Inflammatory macrophage (primary cell): Measurements from ENCODE around the gene ATF7.
"Not testable (repeated sequence)": the region's sequence is repeated elsewhere in the genome, so short reads cannot be mapped to it uniquely, and the experiment has no call there.

ENCODE experiments used
- DNase-seq, 2 donors: peaks; one replicate each; pipeline ENCODE4 v3.0.0-alpha.2; 2020 to 2022
- total RNA-seq, 18 experiments: gene quantifications; one replicate each; lab custom pipeline; 2026; ENCODE audit warnings: mixed read lengths in 6 of 18, inconsistent platforms in 2 of 18; lab: John Stamatoyannopoulos, UW

ATF7 gene
- total RNA-seq, result 3.4 to 37.4 (median 6.1) reads per million in 18 experiments

GRCh38 chr12:53625946-53626701 lies at the start of gene ATF7:
TSS of gene ATF7 (minus strand) at chr12:53626382. CDS start at chr12:53601000, 25,382 bp downstream.
- peak; percentile 97 to 98 for DNase-seq

DNA sequence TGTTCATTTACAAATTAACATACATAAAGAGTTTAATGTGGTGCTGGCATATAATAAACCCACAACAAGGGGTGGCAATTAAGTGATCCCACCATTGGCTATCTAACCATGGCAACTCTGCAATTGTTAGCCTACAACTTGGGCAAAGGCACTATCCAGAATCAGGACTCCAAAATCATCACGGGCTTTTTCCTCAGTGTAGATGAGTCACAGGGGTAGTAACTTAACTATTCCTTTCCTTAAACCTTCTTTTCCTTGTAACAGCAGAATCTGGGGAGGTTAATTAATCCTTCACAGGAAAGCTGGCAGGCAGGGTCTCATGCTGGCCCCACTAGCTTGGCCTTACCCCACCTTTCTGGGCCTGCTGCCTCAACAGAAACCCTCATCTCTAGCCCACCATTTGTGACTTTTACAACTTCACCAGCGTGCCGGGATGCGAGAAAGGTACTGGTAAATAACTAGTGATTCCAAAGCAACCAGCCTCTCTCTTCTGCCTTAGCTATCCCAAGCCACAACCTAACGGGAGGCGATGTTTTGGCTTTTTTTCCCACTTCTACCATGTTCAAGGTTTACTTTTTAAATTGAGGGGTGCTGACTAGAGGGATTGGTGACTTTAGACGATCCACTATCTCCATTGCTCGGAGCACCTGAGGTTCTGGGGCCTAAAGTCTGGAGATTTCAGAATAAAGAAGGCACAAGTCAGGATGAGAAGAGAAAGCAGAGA lies 49.0 kb upstream of the ATF7 start:
- DNase-seq, result no peak

GRCh38 chr12:53670971-53671370 lies 44.8 kb upstream of the ATF7 start:
- DNase-seq, result no peak

GRCh38 chr12:53670308-53670707 lies 44.1 kb upstream of the ATF7 start:
- no peak for DNase-seq

- DNase-seq, result no peak
Measured at GRCh38 chr12:53667080-53667479, 40.9 kb upstream of the ATF7 start.

- DNase-seq, result no peak
Measured at GRCh38 chr12:53664936-53665335, 38.8 kb upstream of the ATF7 start.

DNA sequence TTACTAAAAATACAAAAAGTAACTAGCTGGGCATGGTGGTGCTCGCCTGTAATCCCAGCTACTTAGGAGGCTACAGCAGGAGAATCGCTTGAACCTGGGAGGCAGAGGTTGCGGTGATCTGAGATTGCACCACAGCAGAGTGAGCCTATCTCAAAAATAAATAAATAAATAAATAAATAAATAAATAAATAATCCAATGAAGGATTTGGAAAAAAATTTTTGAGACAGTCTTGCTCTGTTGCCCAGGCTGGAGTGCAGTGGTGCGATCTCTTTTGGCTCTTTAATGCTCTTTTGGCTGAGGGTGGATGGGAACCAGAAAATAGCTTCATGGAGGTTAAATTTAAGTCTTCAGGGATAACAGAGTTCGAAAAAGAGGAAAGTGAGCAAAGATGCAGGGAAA lies 38.0 kb upstream of the ATF7 start:
- no peak for DNase-seq

DNA sequence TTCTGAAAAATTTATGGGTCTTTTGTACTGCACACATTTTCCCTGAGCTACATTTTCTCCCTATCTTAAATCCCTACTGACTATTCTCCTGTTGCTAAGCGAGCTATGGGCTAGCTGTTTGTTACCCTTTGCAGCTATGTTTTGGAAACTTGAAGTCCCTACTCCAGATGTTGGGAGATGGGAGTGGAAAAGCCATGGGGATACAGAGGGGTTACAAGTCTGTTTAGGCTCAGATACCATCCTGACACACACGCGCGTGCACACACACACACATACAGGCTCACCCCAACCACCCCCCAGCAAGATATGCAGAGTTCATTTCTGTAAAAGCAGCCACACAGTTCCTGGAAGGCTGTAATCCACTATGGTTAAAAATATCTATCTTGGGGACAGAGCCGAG lies 33.9 kb upstream of the ATF7 start:
- no peak for DNase-seq

GRCh38 chr12:53659571-53659981 lies 33.4 kb upstream of the ATF7 start:
- no peak for DNase-seq

DNA sequence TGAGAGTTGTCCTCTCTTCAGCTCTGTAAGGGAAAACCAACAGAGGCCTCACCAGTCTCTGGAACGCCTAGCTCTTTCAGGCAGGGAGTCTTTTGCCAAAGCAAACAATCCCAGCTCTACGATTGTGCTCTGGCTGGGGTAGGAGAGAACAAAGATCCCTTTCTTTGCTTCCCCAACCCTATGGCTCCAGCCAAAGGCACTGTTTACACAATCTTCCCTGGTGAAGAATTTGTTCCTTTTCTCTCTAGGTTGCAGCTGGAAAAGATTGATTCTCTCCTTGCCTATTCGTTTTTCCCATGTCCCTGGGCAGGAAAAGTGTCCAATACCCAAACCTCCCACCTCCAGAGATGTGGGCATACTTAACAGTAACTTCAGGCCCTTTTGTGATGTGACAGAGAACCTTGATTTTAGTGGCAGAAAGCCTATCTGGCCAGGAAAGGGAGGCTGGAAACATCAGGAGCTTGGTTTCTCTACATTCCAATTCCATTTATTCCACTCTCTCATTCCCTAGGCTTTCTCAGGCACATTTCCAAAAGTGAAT lies 32.9 kb upstream of the ATF7 start:
- DNase-seq, result no peak

GRCh38 chr12:53657041-53657440 lies 30.9 kb upstream of the ATF7 start:
- DNase-seq, result no peak

GRCh38 chr12:53653595-53653994 lies 27.4 kb upstream of the ATF7 start:
- no peak for DNase-seq

DNA sequence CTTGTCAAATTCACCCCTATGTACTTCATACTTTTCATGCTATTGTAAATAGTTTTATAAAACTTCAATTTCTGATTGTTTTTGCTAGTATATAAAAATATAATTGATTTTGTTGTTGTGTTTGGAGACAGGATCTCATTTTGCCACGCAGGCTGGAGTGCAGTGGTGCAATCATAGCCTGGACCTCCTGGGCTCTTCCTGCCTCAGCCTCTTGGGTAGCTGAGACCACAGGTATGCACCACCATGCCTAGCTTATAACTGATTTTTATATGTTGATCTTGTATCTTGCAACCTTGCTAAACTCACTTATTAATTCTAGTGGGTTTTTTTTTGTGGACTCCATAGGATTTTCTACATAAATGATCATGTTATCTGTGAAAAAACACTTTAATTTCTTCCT lies 26.2 kb upstream of the ATF7 start:
- no peak for DNase-seq

DNA sequence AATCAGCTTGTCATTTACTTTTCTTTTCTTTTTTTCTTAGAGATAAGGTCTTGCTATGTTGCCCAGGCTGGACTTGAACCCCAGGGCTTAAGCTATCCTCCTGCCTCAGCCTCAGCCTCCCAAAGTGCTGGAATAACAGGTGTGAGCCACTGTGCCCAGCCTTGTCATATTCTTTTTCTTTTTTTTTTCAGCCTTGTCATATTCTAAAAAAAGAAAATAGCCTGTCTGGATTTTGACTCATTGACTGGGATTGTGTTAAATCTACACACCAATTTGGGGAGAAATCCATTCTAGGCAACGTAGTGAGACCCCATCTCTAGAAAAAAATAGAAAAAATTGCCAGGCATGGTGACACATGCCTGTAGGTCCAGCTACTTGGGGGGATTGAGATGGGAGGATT lies 25.6 kb upstream of the ATF7 start:
- DNase-seq, result no peak

- not testable (repeated sequence) for DNase-seq
Measured at GRCh38 chr12:53646300-53646699, 20.1 kb upstream of the ATF7 start.

GRCh38 chr12:53645165-53645564 lies 19.0 kb upstream of the ATF7 start:
- DNase-seq, result no peak

DNA sequence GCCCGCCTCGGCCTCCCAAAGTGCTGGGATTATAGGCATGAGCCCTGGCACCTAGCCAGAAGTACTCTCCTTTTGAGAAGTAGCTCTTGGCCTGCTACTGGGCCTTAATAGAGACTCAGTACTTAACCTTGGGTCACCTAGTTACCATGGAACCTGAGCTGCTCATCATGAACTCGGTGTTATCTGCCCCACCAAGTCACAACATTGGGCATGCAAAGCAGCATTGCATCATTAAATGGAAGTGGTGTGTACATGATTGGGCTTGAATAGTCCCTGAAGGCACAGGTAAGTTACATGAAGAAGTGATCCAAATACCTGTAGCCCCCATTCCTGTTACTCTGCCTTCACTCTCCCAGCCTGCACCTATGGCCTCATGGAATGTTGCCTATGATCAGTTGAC lies 18.0 kb upstream of the ATF7 start:
- no peak for DNase-seq

DNA sequence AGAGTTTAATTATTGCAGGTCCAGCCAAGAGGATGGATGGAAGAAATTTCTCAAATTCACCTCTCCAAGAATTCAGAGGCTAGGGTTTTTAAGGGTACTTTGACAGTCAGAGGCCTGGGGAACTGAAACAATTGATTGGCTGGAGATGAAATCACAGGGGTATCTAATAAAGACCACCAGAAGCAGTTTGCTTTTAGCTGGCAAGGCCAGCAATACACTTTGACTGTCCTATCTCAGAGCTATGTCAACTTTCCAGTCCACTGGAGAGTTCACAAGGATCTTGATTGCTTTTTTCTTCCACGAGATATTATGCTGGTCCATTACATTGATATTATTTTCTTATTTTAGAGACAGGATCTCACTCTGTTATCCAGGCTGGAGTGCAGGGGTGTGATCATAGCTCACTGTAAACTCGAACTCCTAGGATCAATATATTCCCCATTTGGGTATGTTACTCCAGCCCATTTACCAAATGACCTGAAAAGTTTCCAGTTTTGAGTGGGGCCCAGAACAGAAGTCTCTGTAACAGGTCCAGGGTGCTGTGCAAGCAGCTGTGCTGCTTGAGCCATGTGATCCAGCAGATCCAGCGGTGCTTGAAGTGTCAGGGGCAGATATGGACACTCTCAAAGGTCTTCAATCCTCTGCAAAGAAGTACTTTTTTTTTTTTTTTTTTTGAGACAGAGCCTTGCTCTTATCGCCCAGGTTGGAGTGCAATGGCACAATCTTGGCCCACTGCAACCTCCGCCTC lies 17.2 kb upstream of the ATF7 start:
- DNase-seq, result no peak

DNA sequence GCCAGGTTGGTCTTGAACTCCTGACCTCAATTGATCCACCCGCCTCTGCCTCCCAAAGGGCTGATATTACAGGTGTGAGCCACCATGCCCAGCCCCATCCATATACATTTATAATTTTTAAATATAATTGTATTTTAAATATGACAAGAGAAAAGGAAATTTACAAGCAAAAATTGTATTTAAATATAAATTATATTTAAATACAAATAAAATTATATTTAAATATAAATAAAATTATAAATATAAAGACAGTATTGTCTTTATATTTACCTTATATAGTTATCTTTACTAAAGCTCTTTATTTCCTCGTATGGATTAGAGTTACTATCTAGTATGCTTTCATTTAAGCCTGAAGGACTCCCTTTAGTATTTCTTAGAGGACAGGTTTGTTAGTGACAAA lies 11.9 kb upstream of the ATF7 start:
- DNase-seq, result no peak

DNA sequence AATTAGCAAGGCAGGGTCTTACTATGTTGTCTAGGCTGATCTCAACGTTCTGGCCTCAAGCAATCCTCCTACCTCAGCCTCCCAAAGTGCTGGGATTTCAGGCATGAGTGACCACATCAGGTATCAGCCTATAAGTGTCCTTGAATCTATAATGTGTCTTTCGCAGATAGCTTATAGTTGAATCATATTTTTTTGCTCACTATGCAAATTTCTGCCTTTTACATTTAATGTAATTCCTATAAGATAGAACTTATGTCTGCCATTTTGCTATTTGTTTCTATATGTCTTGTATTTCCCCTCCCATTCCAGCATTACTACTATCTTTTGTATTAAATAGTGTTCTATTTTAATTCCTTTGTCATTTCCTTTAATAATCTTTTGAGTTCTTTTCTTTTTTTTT lies 10.5 kb upstream of the ATF7 start:
- no peak for DNase-seq

DNA sequence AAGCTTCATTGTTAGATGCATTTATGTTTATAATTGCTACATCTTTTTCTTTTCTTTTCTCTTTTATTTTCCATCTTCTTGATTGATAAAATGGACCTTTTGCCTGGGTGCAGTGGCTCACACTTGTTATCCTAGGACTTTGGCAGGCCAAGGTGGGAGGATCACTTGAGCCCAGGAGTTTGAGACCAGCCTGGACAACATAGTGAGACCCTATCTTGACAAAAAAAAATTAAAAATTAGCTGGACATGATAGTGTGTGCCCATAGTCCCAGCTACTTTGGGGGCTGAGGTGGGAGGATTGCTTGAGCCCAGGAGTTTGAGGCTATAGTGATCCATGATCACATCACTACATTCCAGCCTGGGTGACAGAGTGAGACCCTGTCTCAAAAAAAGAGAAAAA lies 9.5 kb upstream of the ATF7 start:
- DNase-seq, result not testable (repeated sequence)

GRCh38 chr12:53631721-53632120 lies 5.5 kb upstream of the ATF7 start:
- DNase-seq, result no peak

- no peak for DNase-seq
Measured at GRCh38 chr12:53627919-53628318, 1.7 kb upstream of the ATF7 start.
